ENCODE measurements around the gene TXNDC17. TPM values are rescaled to one million over a fixed set of nuclear protein-coding genes. Genes with fewer than 3 reads are reported as not detected.

The TXNDC17 gene
- total RNA-seq, 6 experiments from 2014 or later, result 115 to 154 (median 139) TPM

GRCh38 chr17:6605142-6605541 lies 35.7 kb upstream of the TXNDC17 start:
- Mint-ChIP-seq H3K27ac (no peak overlapping the region), H3K4me1 (ENCODE audit: low read depth) (peaks cover 38% of the 10 kb centered on the region), H3K36me3 (ENCODE audit: low read depth) (peaks cover 55% of the 10 kb centered on the region), H3K4me3 (no peak overlapping the region), H3K27me3 (ENCODE audit: insufficient read depth) (no peaks in the 10 kb centered on the region), H3K9me3 (no peaks in the 10 kb centered on the region)
- no peak for DNase-seq
- no peak for TF ChIP-seq CTCF (IDR thresholded peaks at IDR 0.05)

- peaks cover 41% of the 10 kb centered on the region for H3K4me1 Mint-ChIP-seq (ENCODE audit: low read depth)
- no peak for TF ChIP-seq CTCF (IDR thresholded peaks at IDR 0.05)
- peak overlapping the region; percentile 69 for H3K27ac Mint-ChIP-seq
- H3K36me3 Mint-ChIP-seq (ENCODE audit: low read depth), result peaks cover 54% of the 10 kb centered on the region
- H3K27me3 Mint-ChIP-seq (ENCODE audit: insufficient read depth), result no peaks in the 10 kb centered on the region
- DNase-seq, result peak; percentile 62
- H3K9me3 Mint-ChIP-seq, result no peaks in the 10 kb centered on the region
- no peak overlapping the region for H3K4me3 Mint-ChIP-seq
These were observed 32.5 kb upstream of the TXNDC17 start for GRCh38 chr17:6608321-6608720.

DNA sequence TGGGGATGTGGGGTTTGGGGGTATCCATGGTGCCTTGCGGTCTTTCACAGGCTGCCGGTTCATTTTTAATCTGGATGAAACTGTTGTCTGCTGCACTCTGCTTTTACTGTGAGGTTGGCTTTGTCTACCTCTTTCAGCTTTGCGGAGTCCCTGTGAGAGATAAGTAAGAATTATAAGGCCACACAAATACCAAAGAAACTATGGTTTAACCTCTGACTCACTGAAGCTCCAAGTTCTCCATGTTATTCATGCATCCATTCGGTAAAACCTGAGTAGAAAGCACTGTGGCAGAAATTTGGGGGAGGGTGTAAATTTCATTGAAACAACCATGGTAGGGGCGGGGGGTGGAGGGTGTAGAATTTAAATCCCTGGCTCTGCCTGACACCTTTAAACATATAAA lies 30.8 kb upstream of the TXNDC17 start:
- no peak for DNase-seq
- H3K27me3 Mint-ChIP-seq (ENCODE audit: insufficient read depth), result no peaks in the 10 kb centered on the region
- H3K4me3 Mint-ChIP-seq, result no peak overlapping the region
- H3K9me3 Mint-ChIP-seq, result no peaks in the 10 kb centered on the region
- H3K27ac Mint-ChIP-seq, result peak overlapping the region; percentile 36; the same call in 1 of the 2 replicates
- peaks cover 29% of the 10 kb centered on the region for H3K4me1 Mint-ChIP-seq (ENCODE audit: low read depth)
- H3K36me3 Mint-ChIP-seq (ENCODE audit: low read depth), result peaks cover 55% of the 10 kb centered on the region
- TF ChIP-seq CTCF (IDR thresholded peaks at IDR 0.05), result no peak

GRCh38 chr17:6611231-6611630 lies 29.6 kb upstream of the TXNDC17 start:
- H3K4me1 Mint-ChIP-seq (ENCODE audit: low read depth), result peaks cover 29% of the 10 kb centered on the region
- no peak for TF ChIP-seq CTCF (IDR thresholded peaks at IDR 0.05)
- no peak overlapping the region for H3K4me3 Mint-ChIP-seq
- no peak overlapping the region for H3K27ac Mint-ChIP-seq
- peaks cover 45% of the 10 kb centered on the region for H3K36me3 Mint-ChIP-seq (ENCODE audit: low read depth)
- H3K9me3 Mint-ChIP-seq, result no peaks in the 10 kb centered on the region
- no peak for DNase-seq
- no peaks in the 10 kb centered on the region for H3K27me3 Mint-ChIP-seq (ENCODE audit: insufficient read depth)

GRCh38 chr17:6623941-6624340 lies 16.9 kb upstream of the TXNDC17 start:
- Mint-ChIP-seq H3K27me3 (ENCODE audit: insufficient read depth) (no peaks in the 10 kb centered on the region; the same call in 1 of the 2 replicates), H3K36me3 (ENCODE audit: low read depth) (peaks cover 30% of the 10 kb centered on the region), H3K9me3 (no peaks in the 10 kb centered on the region), H3K27ac (peak overlapping the region; percentile 71), H3K4me1 (ENCODE audit: low read depth) (peaks cover 42% of the 10 kb centered on the region), H3K4me3 (no peak overlapping the region)
- no peak for TF ChIP-seq CTCF (IDR thresholded peaks at IDR 0.05)
- peak; percentile 38 for DNase-seq

DNA sequence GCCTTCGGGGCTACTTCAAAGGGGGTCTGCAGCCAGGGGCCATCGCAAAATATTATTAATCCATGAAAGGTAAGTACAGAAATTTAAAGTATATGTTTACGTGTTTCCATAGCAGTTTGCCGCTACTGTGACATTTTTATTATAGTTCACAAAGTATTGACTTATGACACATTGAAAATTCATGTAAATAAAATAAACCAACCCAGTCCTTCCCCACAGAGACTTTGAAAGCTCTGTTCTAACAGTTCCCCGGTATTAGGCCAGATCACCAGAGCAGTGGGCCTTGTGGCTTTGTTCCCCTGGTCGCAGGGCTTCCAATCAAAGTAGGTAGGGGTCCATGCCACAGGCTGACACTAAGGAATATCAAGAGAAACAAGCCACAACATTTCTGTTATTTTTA lies 14.2 kb upstream of the TXNDC17 start:
- Mint-ChIP-seq H3K27me3 (ENCODE audit: insufficient read depth) (no peaks in the 10 kb centered on the region; the same call in 1 of the 2 replicates), H3K4me3 (peak overlapping the region; percentile 49), H3K36me3 (ENCODE audit: low read depth) (peaks cover 39% of the 10 kb centered on the region), H3K27ac (peak overlapping the region; percentile 68), H3K9me3 (no peaks in the 10 kb centered on the region), H3K4me1 (ENCODE audit: low read depth) (peaks cover 42% of the 10 kb centered on the region)
- no peak for DNase-seq
- no peak for TF ChIP-seq CTCF (IDR thresholded peaks at IDR 0.05)

Measured in HFFc6 (cell line).